ENCODE results near the gene MAMSTR. TPM values are rescaled to one million over a fixed set of nuclear protein-coding genes. Genes with fewer than 3 reads are reported as not detected.
"Not testable (repeated sequence)": the region's sequence is repeated elsewhere in the genome, so short reads cannot be mapped to it uniquely, and the experiment has no call there.

Gene MAMSTR
- total and polyA plus RNA-seq, 10 of the 15 experiments (the other 5 are each of a cell fraction or from before 2014, with no cell fraction given) = 0.04 to 0.73 (median 0.31) TPM; not detected in 1

DNA sequence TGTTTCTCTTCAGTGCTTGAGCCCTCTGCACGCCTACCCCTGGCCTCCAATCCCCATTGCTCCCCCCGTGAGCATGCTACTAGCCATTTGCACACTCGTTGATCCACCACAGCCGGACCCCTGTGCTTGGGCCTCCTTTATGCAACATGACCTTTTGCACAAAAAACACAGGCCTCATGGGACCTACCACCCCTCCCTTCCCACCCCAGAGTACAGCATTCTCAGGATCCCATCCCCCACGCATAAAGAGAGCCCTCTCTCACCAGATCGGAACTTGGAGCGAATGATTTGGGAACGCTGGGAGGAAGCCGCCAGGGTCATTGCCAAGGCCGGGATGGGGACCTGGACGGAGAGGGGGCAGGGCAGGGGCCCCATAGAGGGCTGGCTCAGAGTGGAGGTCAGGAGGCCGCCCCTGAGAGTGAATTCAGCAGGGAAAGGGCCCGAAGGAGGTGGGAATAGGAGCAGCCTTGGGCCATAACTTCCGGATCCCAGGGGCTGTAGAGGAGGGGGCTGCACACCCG is 754 bp downstream of the MAMSTR start (continued):
- no peak for TF ChIP-seq STAT1 (conservative IDR thresholded peaks at IDR 0.05)
- TF ChIP-seq NFYB (IDR thresholded peaks at IDR 0.05; ENCODE audit: insufficient read depth, low read depth, low read length) = no peak
- TF ChIP-seq KAT2A (conservative IDR thresholded peaks at IDR 0.05; ENCODE audit: control insufficient read depth, low read depth, low read length) = no peak

DNA sequence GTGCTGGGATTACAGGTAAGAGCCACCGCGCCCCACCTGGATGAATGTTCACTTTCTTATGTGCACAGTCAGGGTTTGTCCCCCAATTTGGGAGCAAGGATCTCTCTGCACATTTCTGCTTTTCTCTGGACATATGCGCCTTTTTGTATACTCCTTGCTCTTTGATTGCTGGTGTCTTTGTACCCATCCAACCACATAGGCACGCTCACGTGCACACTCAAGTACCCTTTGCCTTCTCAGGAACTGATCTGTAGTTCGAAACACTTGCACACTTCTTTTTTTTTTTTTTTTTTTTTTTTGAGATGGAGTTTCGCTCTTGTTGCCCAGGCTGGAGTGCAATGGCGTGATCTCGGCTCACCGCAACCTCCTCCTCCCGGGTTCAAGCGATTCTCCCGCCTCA is 1.4 kb downstream of the MAMSTR start:
- H3K4me3 ChIP-seq; H3K27ac ChIP-seq (ENCODE audit: control insufficient read depth, insufficient read depth); RAD21 ChIA-PET (ENCODE audit: unreplicated experiment); H2AFZ ChIP-seq (ENCODE audit: control insufficient read depth, low read depth, low read length); H3K9ac ChIP-seq (ENCODE audit: control insufficient read depth, insufficient read depth, low read length); H4K20me1 ChIP-seq (ENCODE audit: control insufficient read depth, insufficient read depth); H3K4me2 ChIP-seq (ENCODE audit: control insufficient read depth, insufficient read depth); POLR2A ChIA-PET; FAIRE-seq; ATAC-seq; intact Hi-C loops (cut with micrococcal nuclease; ENCODE audit: unreplicated experiment); CTCF ChIA-PET; DNase-seq (ENCODE audit: low read depth, low spot score); H3K36me3 ChIP-seq (ENCODE audit: control insufficient read depth in 2 of 2, insufficient read depth in 2 of 2, low read length in 1 of 2); H3K27me3 ChIP-seq (replicated peaks in 1 of 2; ENCODE audit: control insufficient read depth in 2 of 2, insufficient read depth in 2 of 2, low read length in 1 of 2); SMC1A ChIA-PET (ENCODE audit: uncharacterized antibody, unreplicated experiment); H3K9me3 ChIP-seq (replicated peaks; ENCODE audit: control insufficient read depth, insufficient read depth, low read length); H3K79me2 ChIP-seq (ENCODE audit: control insufficient read depth, insufficient read depth, low read length); in situ Hi-C loops (cut with MboI); BruUV-seq (replicated peaks): not testable (repeated sequence)
- WGBS (ENCODE audit: insufficient coverage, insufficient replicate concordance, low lambda C conversion rate, missing lambda C conversion rate) = 50% methylated on average over 7 of the region's 13 CpGs
- peaks cover 18% of the 10 kb centered on the region for H3K4me1 ChIP-seq (ENCODE audit: control insufficient read depth, insufficient read depth, low read length)

DNA sequence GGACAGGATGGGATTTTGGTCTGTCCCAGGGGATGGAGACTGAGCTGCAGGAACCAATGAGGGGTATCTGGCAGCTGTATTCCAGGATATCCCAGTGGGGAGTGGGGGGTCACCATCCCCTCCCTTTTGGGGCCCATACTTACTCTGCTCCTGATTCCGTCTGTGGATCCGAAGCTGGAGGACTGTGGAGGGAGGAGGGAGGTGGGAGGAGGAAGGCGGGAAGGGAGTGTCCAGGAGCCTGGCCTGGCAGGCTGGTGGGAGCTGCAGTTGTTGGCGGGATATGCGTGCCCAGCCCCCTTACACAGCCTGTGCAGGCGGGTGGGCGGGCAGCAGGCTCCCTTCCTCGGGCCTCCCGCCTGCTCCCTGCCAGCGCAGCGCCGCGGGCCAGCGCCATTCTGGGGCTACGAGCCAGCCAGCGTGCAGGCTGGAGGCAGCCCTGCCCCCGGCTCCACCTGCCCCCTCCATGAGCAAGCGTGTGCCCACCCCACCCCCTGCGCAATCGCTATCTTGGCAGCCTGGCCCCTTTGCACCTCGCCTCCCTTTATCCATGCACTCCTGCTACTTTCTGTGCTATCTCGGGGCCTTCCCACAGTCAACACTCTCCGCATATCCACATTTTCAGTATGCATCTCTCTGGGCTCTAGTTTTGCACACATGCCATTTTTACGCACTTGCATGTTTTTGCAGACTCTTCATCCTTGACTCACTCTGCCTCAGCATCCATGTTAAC is 2.8 kb downstream of the MAMSTR start:
- ATAC-seq (no peak), DNase-seq (ENCODE audit: low read depth, low spot score) (no peak), FAIRE-seq (no peak)
- no peaks in the 10 kb centered on the region for H3K36me3 ChIP-seq (ENCODE audit: control insufficient read depth in 2 of 2, insufficient read depth in 2 of 2, low read length in 1 of 2)
- RAD21 ChIA-PET (ENCODE audit: unreplicated experiment) = interaction anchor here (0.7 kb wide), 1 partner anchor 17 kb away, joined by 4 read pairs; no protein-coding TSS in a partner anchor
- POLR2A ChIA-PET = interaction anchor here (0.5 to 0.6 kb wide), 2 partner anchors 84 to 292 kb away, joined by 3 to 5 read pairs; no protein-coding TSS in a partner anchor
- H2AFZ ChIP-seq (ENCODE audit: control insufficient read depth, low read depth, low read length) = no peak overlapping the region
- CTCF ChIA-PET = interaction anchor here (1.8 kb wide), 1 partner anchor 41 kb away, joined by 6 read pairs; no protein-coding TSS in a partner anchor
- in situ Hi-C loops (cut with MboI) (no loop called here), intact Hi-C loops (cut with micrococcal nuclease; ENCODE audit: unreplicated experiment) (no loop called here)
- peaks cover 20% of the 10 kb centered on the region for H3K4me1 ChIP-seq (ENCODE audit: control insufficient read depth, insufficient read depth, low read length)
- H3K79me2 ChIP-seq (ENCODE audit: control insufficient read depth, insufficient read depth, low read length) = no peaks in the 10 kb centered on the region
- no peaks in the 10 kb centered on the region for H3K9me3 ChIP-seq (replicated peaks; ENCODE audit: control insufficient read depth, insufficient read depth, low read length)
- WGBS (ENCODE audit: insufficient coverage, insufficient replicate concordance, low lambda C conversion rate, missing lambda C conversion rate) = 53% methylated on average over 18 of the region's 24 CpGs
- H3K4me2 ChIP-seq (ENCODE audit: control insufficient read depth, insufficient read depth) = no peak overlapping the region
- no peaks in the 10 kb centered on the region for H4K20me1 ChIP-seq (ENCODE audit: control insufficient read depth, insufficient read depth)
- H3K4me3 ChIP-seq = no peak overlapping the region
- no peaks in the 10 kb centered on the region for H3K27me3 ChIP-seq (replicated peaks in 1 of 2; ENCODE audit: control insufficient read depth in 2 of 2, insufficient read depth in 2 of 2, low read length in 1 of 2)
- no peak overlapping the region for H3K27ac ChIP-seq (ENCODE audit: control insufficient read depth, insufficient read depth)
- SMC1A ChIA-PET (ENCODE audit: uncharacterized antibody, unreplicated experiment) = no interaction called here
- no peak overlapping the region for H3K9ac ChIP-seq (ENCODE audit: control insufficient read depth, insufficient read depth, low read length)
- BruUV-seq (replicated peaks) = no TSS peak
- TF ChIP-seq ZZZ3 (IDR thresholded peaks at IDR 0.05; ENCODE audit: control insufficient read depth, insufficient read length, low read depth) (no peak), RBBP5 (conservative IDR thresholded peaks at IDR 0.05) (no peak), ELK1 (IDR thresholded peaks at IDR 0.05; ENCODE audit: low read depth, low read length) (no peak), IKZF2 (IDR thresholded peaks at IDR 0.05) (no peak), SREBF2 (IDR thresholded peaks at IDR 0.05; ENCODE audit: low read length) (no peak), STAT3 (IDR thresholded peaks at IDR 0.05; ENCODE audit: low read depth, low read length) (no peak), ZBTB40 (IDR thresholded peaks at IDR 0.05; ENCODE audit: borderline replicate concordance) (no peak)
